ENCODE results near the gene FNDC3A.

FNDC3A gene

DNA sequence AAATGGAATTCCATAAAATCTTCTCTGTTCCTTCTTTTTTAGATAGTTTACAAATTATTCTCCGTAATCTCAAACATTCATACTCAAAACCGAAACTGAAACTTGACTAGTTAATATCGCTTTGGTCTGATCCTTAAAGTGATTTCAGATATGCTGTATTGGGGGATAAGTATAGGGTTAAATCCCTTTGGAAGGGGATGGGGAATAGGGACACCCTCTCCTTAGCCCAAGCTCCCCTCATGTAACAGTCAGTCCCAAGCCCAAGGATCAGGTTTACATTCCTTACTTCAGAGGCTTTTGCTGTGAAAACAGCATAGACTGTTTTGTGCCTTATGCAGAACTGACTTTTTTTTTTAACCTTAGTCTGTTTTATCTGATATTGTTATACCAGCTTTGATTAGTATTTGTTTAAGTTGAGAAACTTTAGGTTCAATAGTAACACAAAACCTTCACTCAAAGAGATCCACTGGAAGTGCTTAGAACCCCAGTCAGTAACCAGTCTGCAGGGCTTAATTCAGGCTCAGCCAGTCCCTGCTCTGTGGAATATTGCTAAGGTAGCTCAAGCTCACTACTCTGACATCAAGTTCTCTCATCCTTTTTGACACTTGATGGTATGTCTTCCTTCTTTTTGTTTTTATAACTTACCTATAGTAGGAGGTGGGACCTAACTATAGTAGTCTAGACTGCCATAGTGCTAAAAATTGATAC lies 282.5 kb downstream of the FNDC3A start:
- DNase-seq (ENCODE audit: low read depth), result no peak

All from activated T-helper 1 cell treated with Interleukin-2 at 50 U/mL for 16 hours (primary cell).